Measurements from ENCODE around the gene SLC26A9.

Gene SLC26A9

GRCh38 chr1:205936311-205936710 is 6.9 kb downstream of the SLC26A9 start:
- H3K36me3 ChIP-seq (ENCODE audit: insufficient read depth), result no peaks in the 10 kb centered on the region
- H2AFZ ChIP-seq (ENCODE audit: low read depth), result no peak overlapping the region
- H3K9ac ChIP-seq, result no peak overlapping the region
- no peaks in the 10 kb centered on the region for H3K4me1 ChIP-seq (ENCODE audit: low read depth, poor library complexity, severe bottlenecking)
- no peaks in the 10 kb centered on the region; the same call in 1 of the 2 replicates for H3K27me3 ChIP-seq (ENCODE audit: insufficient read depth, low read depth)
- H3K27ac ChIP-seq, result no peak overlapping the region
- H4K20me1 ChIP-seq (ENCODE audit: insufficient read depth), result no peaks in the 10 kb centered on the region
- no peaks in the 10 kb centered on the region for H3K79me2 ChIP-seq (ENCODE audit: insufficient read depth, low read depth)
- TF ChIP-seq, protein P1, sequence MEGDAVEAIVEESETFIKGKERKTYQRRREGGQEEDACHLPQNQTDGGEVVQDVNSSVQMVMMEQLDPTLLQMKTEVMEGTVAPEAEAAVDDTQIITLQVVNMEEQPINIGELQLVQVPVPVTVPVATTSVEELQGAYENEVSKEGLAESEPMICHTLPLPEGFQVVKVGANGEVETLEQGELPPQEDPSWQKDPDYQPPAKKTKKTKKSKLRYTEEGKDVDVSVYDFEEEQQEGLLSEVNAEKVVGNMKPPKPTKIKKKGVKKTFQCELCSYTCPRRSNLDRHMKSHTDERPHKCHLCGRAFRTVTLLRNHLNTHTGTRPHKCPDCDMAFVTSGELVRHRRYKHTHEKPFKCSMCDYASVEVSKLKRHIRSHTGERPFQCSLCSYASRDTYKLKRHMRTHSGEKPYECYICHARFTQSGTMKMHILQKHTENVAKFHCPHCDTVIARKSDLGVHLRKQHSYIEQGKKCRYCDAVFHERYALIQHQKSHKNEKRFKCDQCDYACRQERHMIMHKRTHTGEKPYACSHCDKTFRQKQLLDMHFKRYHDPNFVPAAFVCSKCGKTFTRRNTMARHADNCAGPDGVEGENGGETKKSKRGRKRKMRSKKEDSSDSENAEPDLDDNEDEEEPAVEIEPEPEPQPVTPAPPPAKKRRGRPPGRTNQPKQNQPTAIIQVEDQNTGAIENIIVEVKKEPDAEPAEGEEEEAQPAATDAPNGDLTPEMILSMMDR (conservative IDR thresholded peaks at IDR 0.05; ENCODE audit: low read depth, low read length), result no peak
- no peak overlapping the region for H3K4me3 ChIP-seq (IDR thresholded peaks at IDR 0.05; ENCODE audit: insufficient read depth, low read depth, low read length)
- no peak overlapping the region for H3K4me2 ChIP-seq

GRCh38 chr1:205935869-205936268 is 7.4 kb downstream of the SLC26A9 start:
- TF ChIP-seq, protein P1 (conservative IDR thresholded peaks at IDR 0.05; ENCODE audit: low read depth, low read length), result no peak
- Histone ChIP-seq H4K20me1 (ENCODE audit: insufficient read depth) (no peaks in the 10 kb centered on the region), H3K4me3 (IDR thresholded peaks at IDR 0.05; ENCODE audit: insufficient read depth, low read depth, low read length) (no peak overlapping the region), H3K27ac (no peak overlapping the region), H3K27me3 (ENCODE audit: insufficient read depth, low read depth) (no peaks in the 10 kb centered on the region; the same call in 1 of the 2 replicates), H3K4me1 (ENCODE audit: low read depth, poor library complexity, severe bottlenecking) (no peaks in the 10 kb centered on the region), H3K4me2 (no peak overlapping the region), H3K9ac (no peak overlapping the region), H2AFZ (ENCODE audit: low read depth) (no peak overlapping the region), H3K79me2 (ENCODE audit: insufficient read depth, low read depth) (no peaks in the 10 kb centered on the region), H3K36me3 (ENCODE audit: insufficient read depth) (no peaks in the 10 kb centered on the region)

DNA sequence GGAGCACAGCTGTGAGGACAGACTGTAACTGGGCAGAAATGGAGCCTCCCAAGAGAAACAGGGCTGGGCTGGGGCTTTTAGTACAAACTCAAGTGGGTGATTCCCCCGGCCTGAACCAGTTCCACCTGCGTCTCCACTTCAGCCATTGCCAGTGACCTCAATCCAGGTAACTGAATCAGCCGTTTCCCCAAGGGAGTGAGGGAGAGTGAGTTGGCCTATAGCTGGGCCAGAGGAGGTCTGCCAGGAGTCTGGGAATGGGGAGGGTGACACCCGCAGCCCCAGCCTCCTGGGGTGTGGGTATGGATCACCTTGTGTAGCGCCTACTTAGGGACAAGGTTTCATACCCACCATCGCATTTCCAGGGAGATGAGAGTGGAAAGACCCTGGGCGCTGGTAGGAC is 8.5 kb downstream of the SLC26A9 start:
- Histone ChIP-seq H3K36me3 (ENCODE audit: insufficient read depth) (no peaks in the 10 kb centered on the region), H3K4me2 (no peak overlapping the region), H3K27ac (no peak overlapping the region), H3K4me3 (IDR thresholded peaks at IDR 0.05; ENCODE audit: insufficient read depth, low read depth, low read length) (no peak overlapping the region), H3K4me1 (ENCODE audit: low read depth, poor library complexity, severe bottlenecking) (no peaks in the 10 kb centered on the region), H3K9ac (no peak overlapping the region), H3K79me2 (ENCODE audit: insufficient read depth, low read depth) (no peaks in the 10 kb centered on the region), H4K20me1 (ENCODE audit: insufficient read depth) (no peaks in the 10 kb centered on the region), H2AFZ (ENCODE audit: low read depth) (no peak overlapping the region), H3K27me3 (ENCODE audit: insufficient read depth, low read depth) (no peaks in the 10 kb centered on the region; the same call in 1 of the 2 replicates)
- TF ChIP-seq, protein P1 (conservative IDR thresholded peaks at IDR 0.05; ENCODE audit: low read depth, low read length), result no peak

DNA sequence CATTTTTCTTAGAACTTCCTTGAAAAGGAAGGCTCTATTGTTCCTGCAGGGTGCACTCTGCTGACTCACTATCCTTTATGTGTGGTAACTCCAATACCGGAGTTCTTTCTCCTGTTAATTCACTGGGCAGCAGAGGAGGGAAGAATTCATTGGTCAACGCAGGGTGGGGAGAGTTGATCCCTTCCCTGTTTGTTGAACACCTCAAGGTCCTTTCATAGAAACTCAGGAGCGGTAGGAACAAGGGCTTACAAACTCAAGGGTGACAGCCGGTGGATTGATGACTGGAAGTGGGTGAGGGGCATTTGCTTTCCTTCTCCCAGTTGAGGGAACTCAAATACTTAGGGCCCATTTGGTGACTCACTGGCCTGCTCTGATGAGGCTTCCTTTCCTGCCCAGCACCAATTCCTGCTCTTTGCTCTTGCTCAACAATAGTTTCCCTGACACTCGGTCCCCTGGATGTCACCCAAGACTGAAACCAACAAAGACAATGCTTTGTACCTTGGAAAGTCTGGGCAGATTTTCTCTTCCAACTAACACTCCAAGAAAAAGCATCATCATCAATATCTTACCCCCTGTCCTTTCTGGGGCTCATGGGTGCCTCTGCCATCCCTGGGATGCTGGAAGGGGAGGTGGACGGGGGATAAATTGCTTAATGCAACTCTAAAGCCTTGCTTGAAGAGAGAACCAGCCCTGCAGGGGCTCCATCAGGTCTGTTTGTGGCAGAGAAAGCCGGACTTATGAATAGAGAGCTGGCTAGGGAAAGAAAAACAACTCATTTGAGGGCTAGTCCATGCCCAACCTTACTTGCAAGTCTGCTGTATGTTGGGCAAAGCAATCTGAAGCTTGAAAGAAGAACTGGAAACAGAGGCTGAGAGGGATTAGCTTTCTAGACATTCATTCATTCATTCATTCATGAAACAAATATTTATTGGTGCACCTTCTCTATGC is 9.3 kb downstream of the SLC26A9 start:
- TF ChIP-seq, protein P1 (conservative IDR thresholded peaks at IDR 0.05; ENCODE audit: low read depth, low read length), result no peak
- no peaks in the 10 kb centered on the region for H3K4me1 ChIP-seq (ENCODE audit: low read depth, poor library complexity, severe bottlenecking)
- H3K36me3 ChIP-seq (ENCODE audit: insufficient read depth), result no peaks in the 10 kb centered on the region
- H4K20me1 ChIP-seq (ENCODE audit: insufficient read depth), result no peaks in the 10 kb centered on the region
- H3K27me3 ChIP-seq (ENCODE audit: insufficient read depth, low read depth), result no peaks in the 10 kb centered on the region; the same call in 1 of the 2 replicates
- H3K9ac ChIP-seq, result no peak overlapping the region
- no peaks in the 10 kb centered on the region for H3K79me2 ChIP-seq (ENCODE audit: insufficient read depth, low read depth)
- H2AFZ ChIP-seq (ENCODE audit: low read depth), result no peak overlapping the region
- H3K27ac ChIP-seq, result no peak overlapping the region
- H3K4me3 ChIP-seq (IDR thresholded peaks at IDR 0.05; ENCODE audit: insufficient read depth, low read depth, low read length), result no peak overlapping the region
- no peak overlapping the region for H3K4me2 ChIP-seq

Data from KMS-11 (cell line).